GM12878 (cell line): ENCODE data around the gene MSMB. TPM values are rescaled to one million over a fixed set of nuclear protein-coding genes. Genes with fewer than 3 reads are reported as not detected.

Experiments used
- ATAC-seq: fragments of 200-7000 bp; cut with Tn5 transposase; 3 replicates; pipeline ENCODE4 v1.9.1; 2020; ENCODE audit warnings: mild to moderate bottlenecking, moderate library complexity
- BruUV-seq: library from RNA; stranded (reverse); fragments of 400-500 nt; replicated peaks from 2 replicates; lab custom pipeline; 2021; lab: Mats Ljungman, UMichigan
- CTCF ChIA-PET: fragments of 300-600 bp; sonication (Branson Sonifier 250); formaldehyde crosslinking; extraction: SDS; loops from one replicate; lab custom pipeline; 2021; ENCODE audit warnings: inconsistent platforms; lab: Yijun Ruan, JAX
- POLR2A ChIA-PET: fragments of 350-600 bp; formaldehyde crosslinking; extraction: SDS; loops from one replicate; lab custom pipeline; 2021; ENCODE audit warnings: inconsistent platforms; lab: Charles Lee
- RAD21 ChIA-PET: fragments of 300-600 bp; sonication (Branson Sonifier 250); formaldehyde crosslinking; loops from one replicate; lab custom pipeline; 2023; ENCODE audit warnings: antibody characterized with exemption; ENCODE audit not compliant: unreplicated experiment; lab: Charles Lee
- SMC1A ChIA-PET: fragments of 300-600 bp; sonication (Branson Sonifier 250); formaldehyde crosslinking; loops from one replicate; lab custom pipeline; 2023; ENCODE audit not compliant: unreplicated experiment, uncharacterized antibody; lab: Charles Lee
- DNase-seq: peaks from one replicate; pipeline ENCODE4 v3.0.0-alpha.2; 2011; ENCODE audit warnings: low read depth, low spot score
- FAIRE-seq: peaks from 3 replicates; lab custom pipeline; 2011; peaks lifted over from hg19 to GRCh38; lab: Jason Lieb, UNC
- H2AFZ ChIP-seq: 2 replicates; pipeline ENCODE4 v1.6.0; 2011; ENCODE audit warnings: low read depth, low read length, control low read depth; ENCODE audit not compliant: control insufficient read depth
- H3K27ac ChIP-seq: 2 replicates; pipeline ENCODE4 v1.5.1; 2011; ENCODE audit warnings: control low read depth; ENCODE audit not compliant: control insufficient read depth, insufficient read depth
- H3K27me3 ChIP-seq, 2 experiments: replicated peaks in 1 of 2; 2 replicates each; pipeline versions ENCODE4 v1.6.0 to v1.6.1; 2011; ENCODE audit warnings: low read length in 1 of 2; ENCODE audit not compliant: control insufficient read depth in 2 of 2, insufficient read depth in 2 of 2
- H3K36me3 ChIP-seq, 2 experiments: 2 replicates each; pipeline ENCODE4 v1.5.1; 2011; ENCODE audit warnings: low read length in 1 of 2; ENCODE audit not compliant: control insufficient read depth in 2 of 2, insufficient read depth in 2 of 2
- H3K4me1 ChIP-seq: 2 replicates; pipeline ENCODE4 v1.6.1; 2011; ENCODE audit warnings: mild to moderate bottlenecking, low read length, moderate library complexity, mixed read lengths; ENCODE audit not compliant: control insufficient read depth, insufficient read depth
- H3K4me2 ChIP-seq: 2 replicates; pipeline ENCODE4 v1.6.0; 2011; ENCODE audit warnings: control low read depth; ENCODE audit not compliant: control insufficient read depth, insufficient read depth
- H3K4me3 ChIP-seq: fragments of 200-600 bp; sonication (generic); 2 replicates; pipeline ENCODE4 v1.5.1; 2016
- H3K79me2 ChIP-seq: 2 replicates; pipeline ENCODE4 v1.6.0; 2011; ENCODE audit warnings: low read length; ENCODE audit not compliant: control insufficient read depth, insufficient read depth
- H3K9ac ChIP-seq: 2 replicates; pipeline ENCODE4 v1.8.0; 2011; ENCODE audit warnings: low read length, control low read depth, mixed read lengths; ENCODE audit not compliant: control insufficient read depth, insufficient read depth
- H3K9me3 ChIP-seq: replicated peaks from 3 replicates; pipeline ENCODE4 v1.5.1; 2011; ENCODE audit warnings: mild to moderate bottlenecking, low read length; ENCODE audit not compliant: control insufficient read depth, insufficient read depth
- H4K20me1 ChIP-seq: 2 replicates; pipeline ENCODE4 v1.6.0; 2011; ENCODE audit not compliant: control insufficient read depth, insufficient read depth
- ASH2L ChIP-seq: fragments of 300-600, 200-600 bp; sonication (generic); IDR thresholded peaks from 2 replicates; pipeline ENCODE4 v1.6.1; 2017; ENCODE audit warnings: low read depth, mild to moderate bottlenecking, borderline replicate concordance
- BMI1 ChIP-seq: fragments of 450-650 bp; IDR thresholded peaks from 2 replicates; pipeline ENCODE4 v1.6.1; 2016; ENCODE audit warnings: mild to moderate bottlenecking, moderate library complexity, borderline replicate concordance
- CREB1 ChIP-seq: IDR thresholded peaks from 2 replicates; pipeline ENCODE4 v1.6.1; 2012; ENCODE audit warnings: low read depth, mild to moderate bottlenecking, inconsistent platforms
- ESRRA ChIP-seq: IDR thresholded peaks from 2 replicates; pipeline ENCODE4 v1.6.1; 2012; ENCODE audit warnings: mild to moderate bottlenecking, low read length, improper control_type of control experiment
- HDAC2 ChIP-seq: fragments of 200-600 bp; sonication (generic); IDR thresholded peaks from 2 replicates; pipeline ENCODE4 v1.6.1; 2017
- NFYA ChIP-seq: IDR thresholded peaks from 2 replicates; pipeline ENCODE4 v1.6.1; 2011; ENCODE audit warnings: low read depth, mild to moderate bottlenecking, low read length, improper control_type of control experiment, borderline replicate concordance
- PKNOX1 ChIP-seq: fragments of 450-650 bp; IDR thresholded peaks from 2 replicates; pipeline ENCODE4 v1.6.1; 2016; ENCODE audit warnings: mild to moderate bottlenecking
- PRDM15 ChIP-seq: fragments of 450-650 bp; formaldehyde crosslinking; IDR thresholded peaks from 2 replicates; pipeline ENCODE4 v1.4.0; 2020; ENCODE audit warnings: mild to moderate bottlenecking, moderate library complexity
- RUNX3 ChIP-seq: IDR thresholded peaks from 2 replicates; pipeline ENCODE4 v1.6.1; 2012; ENCODE audit warnings: low read length, inconsistent platforms
- SUZ12 ChIP-seq: fragments of 200-600 bp; sonication (generic); IDR thresholded peaks from one replicate; pipeline ENCODE4 v1.6.1; 2018; ENCODE audit warnings: antibody characterized with exemption, mild to moderate bottlenecking; ENCODE audit not compliant: unreplicated experiment
- TCF12 ChIP-seq: IDR thresholded peaks from 2 replicates; pipeline ENCODE4 v1.6.1; 2011; ENCODE audit warnings: low read depth, mild to moderate bottlenecking, low read length
- TCF3 ChIP-seq: IDR thresholded peaks from 2 replicates; pipeline ENCODE4 v1.6.1; 2012; ENCODE audit warnings: low read depth, mild to moderate bottlenecking, low read length, borderline replicate concordance; ENCODE audit not compliant: insufficient read depth
- TCF7 ChIP-seq: IDR thresholded peaks from 2 replicates; pipeline ENCODE4 v1.6.1; 2014; ENCODE audit warnings: antibody characterized with exemption, borderline replicate concordance
- ZNF24 ChIP-seq: fragments of 450-650 bp; IDR thresholded peaks from 2 replicates; pipeline ENCODE4 v1.6.1; 2017; ENCODE audit warnings: antibody characterized with exemption, mild to moderate bottlenecking
- ZNF384 ChIP-seq: IDR thresholded peaks from 2 replicates; pipeline ENCODE4 v1.6.1; 2012; ENCODE audit warnings: low read depth, mild to moderate bottlenecking, low read length, improper control_type of control experiment, borderline replicate concordance
- WGBS: methylation state at CpG from one replicate; pipeline ENCODE4 v1.1.6; 2016; ENCODE audit warnings: low lambda C conversion rate; ENCODE audit not compliant: insufficient replicate concordance, insufficient coverage; ENCODE audit errors: missing lambda C conversion rate; 5-methylcytosine and 5-hydroxymethylcytosine counted together
- in situ Hi-C: fragments of 300-500 bp; cut with MboI; formaldehyde crosslinking; loops from 9 replicates; pipeline ENCODE4 v1.14.3; 2018; ENCODE audit warnings: mixed read lengths
- intact Hi-C: fragments of 100-400 bp; cut with micrococcal nuclease; formaldehyde crosslinking; loops from one replicate; pipeline ENCODE4 v1.14.2; 2022; ENCODE audit not compliant: unreplicated experiment
- polyA plus RNA-seq, 11 experiments: library from polyadenylated mRNA; depleted of rRNA in 4 of 11; unstranded in 6 of 11; stranded (reverse) in 5 of 11; fragments of >200 nt; fragmentation: Nextera tagmentation in 4 of 11; fragmentation: Illumina TruSeq in 1 of 11; extraction: Ambion mirVana in 4 of 11; extraction: Trizol in 1 of 11; gene quantifications; 1 replicate in 1 of 11; 2 replicates in 10 of 11; pipeline versions ENCODE4 v1.2.1 to v1.2.3, GENCODE V29; 2011 to 2016; ENCODE audit warnings: inconsistent platforms in 2 of 11, missing spikeins in 2 of 11, low read depth in 1 of 11
- total RNA-seq, 4 experiments: library from RNA; depleted of rRNA in 3 of 4; stranded (reverse); fragments of >200 nt in 3 of 4; fragmentation: Illumina TruSeq in 1 of 4; extraction: Trizol in 1 of 4; gene quantifications; 2 replicates each; pipeline versions ENCODE4 v1.2.1 to v1.2.3, GENCODE V29; 2013 to 2021

The MSMB gene
- total and polyA plus RNA-seq, 10 of the 15 experiments (the other 5 are each of a cell fraction or from before 2014, with no cell fraction given) = not detected

- ChIA-PET RAD21 (no interaction called here), SMC1A (no interaction called here), CTCF (no interaction called here), POLR2A (no interaction called here)
- in situ Hi-C loops = no loop called here
- Histone ChIP-seq H3K4me3 (no peak overlapping the region), H3K79me2 (no peaks in the 10 kb centered on the region), H3K4me1 (no peaks in the 10 kb centered on the region), H4K20me1 (no peaks in the 10 kb centered on the region), H3K9ac (no peak overlapping the region), H3K27me3 (no peaks in the 10 kb centered on the region; a peak in 2 of 4 replicates), H2AFZ (no peak overlapping the region), H3K9me3 (no peaks in the 10 kb centered on the region), H3K36me3 (no peaks in the 10 kb centered on the region), H3K27ac (no peak overlapping the region), H3K4me2 (no peak overlapping the region)
- DNase-seq = no peak
- BruUV-seq = no TSS peak
- TF ChIP-seq TCF3 (no peak), SUZ12 (no peak), CREB1 (no peak)
- WGBS = 17% methylated on average over 2 of the region's 2 CpGs
- ATAC-seq = no peak
- no peak for FAIRE-seq
- intact Hi-C loops = no loop called here
Observed at GRCh38 chr10:46048152-46048551, 2.1 kb upstream of the MSMB start.

- H2AFZ ChIP-seq = no peak overlapping the region
- no peak for FAIRE-seq
- no peak overlapping the region for H3K4me3 ChIP-seq
- ChIA-PET CTCF (no interaction called here), POLR2A (no interaction called here)
- ATAC-seq = no peak
- no peaks in the 10 kb centered on the region for H3K9me3 ChIP-seq
- in situ Hi-C loops = no loop called here
- no peaks in the 10 kb centered on the region; a peak in 2 of 4 replicates for H3K27me3 ChIP-seq
- no peaks in the 10 kb centered on the region for H3K79me2 ChIP-seq
- no peak for DNase-seq
- no peak overlapping the region for H3K27ac ChIP-seq
- intact Hi-C loops = no loop called here
- no peak overlapping the region for H3K9ac ChIP-seq
- TF ChIP-seq BMI1 (no peak), NFYA (no peak), TCF12 (no peak), ZNF384 (no peak), HDAC2 (no peak), PRDM15 (CRISPR knock-in tag) (no peak), ESRRA (no peak), ZNF24 (no peak), TCF7 (no peak), PKNOX1 (no peak), RUNX3 (no peak), ASH2L (no peak)
- TF ChIP-seq, all 136 proteins: peak for 0
- no TSS peak for BruUV-seq
- H4K20me1 ChIP-seq = no peaks in the 10 kb centered on the region
- H3K36me3 ChIP-seq = no peaks in the 10 kb centered on the region
- no peak overlapping the region for H3K4me2 ChIP-seq
- no peaks in the 10 kb centered on the region for H3K4me1 ChIP-seq
- RAD21 ChIA-PET = no interaction called here
- SMC1A ChIA-PET = no interaction called here
- WGBS = 41% methylated on average over 4 of the region's 4 CpGs
Observed at GRCh38 chr10:46042527-46042926, 3.5 kb downstream of the MSMB start.
